OCI-LY7 (cell line): Measurements from ENCODE around the gene RSBN1. TPM values are rescaled to one million over a fixed set of nuclear protein-coding genes. Genes with fewer than 3 reads are reported as not detected.
A peak's percentile ranks its signal among the peaks of the same experiment; 100 is the strongest.

ENCODE experiments used
- BruUV-seq: library from RNA; stranded (reverse); fragments of 400-500 nt; replicated peaks from 2 replicates; lab custom pipeline; 2021; lab: Mats Ljungman, UMichigan
- CTCF ChIA-PET: fragments of 300-600 bp; sonication (Branson Sonifier 250); formaldehyde crosslinking; loops from one replicate; lab custom pipeline; 2022; ENCODE audit warnings: antibody characterized with exemption; ENCODE audit not compliant: unreplicated experiment; lab: Charles Lee
- POLR2A ChIA-PET: fragments of 300-600 bp; sonication (Branson Sonifier 250); formaldehyde crosslinking; loops from one replicate; lab custom pipeline; 2022; ENCODE audit warnings: antibody characterized with exemption; lab: Charles Lee
- DNase-seq: peaks from one replicate; pipeline ENCODE4 v3.0.0-alpha.2; 2015; ENCODE audit warnings: low spot score
- H2AFZ ChIP-seq: fragments of 200-600 bp; sonication (generic), shearing (Covaris generic); 2 replicates; pipeline ENCODE4 v1.6.1; 2014; ENCODE audit warnings: mild to moderate bottlenecking, antibody characterized with exemption, low read length, moderate library complexity
- H3K27ac ChIP-seq: fragments of 200-600 bp; sonication (generic); 2 replicates; pipeline ENCODE4 v1.5.1; 2014; ENCODE audit warnings: mixed run types, low read depth, mild to moderate bottlenecking, moderate library complexity, low read length, inconsistent platforms; ENCODE audit not compliant: poor library complexity, severe bottlenecking
- H3K36me3 ChIP-seq: fragments of 200-600 bp; sonication (generic); 2 replicates; pipeline ENCODE4 v1.6.1; 2014; ENCODE audit warnings: mild to moderate bottlenecking, antibody characterized with exemption, low read length, moderate library complexity, mixed read lengths; ENCODE audit not compliant: insufficient read depth
- H3K4me1 ChIP-seq: fragments of 200-600 bp; sonication (generic); 2 replicates; pipeline ENCODE4 v1.5.1; 2014; ENCODE audit warnings: mild to moderate bottlenecking, low read length; ENCODE audit not compliant: insufficient read depth, poor library complexity, severe bottlenecking
- H3K4me2 ChIP-seq: fragments of 200-600 bp; sonication (generic); 2 replicates; pipeline ENCODE4 v1.6.1; 2014; ENCODE audit warnings: mild to moderate bottlenecking, low read length
- H3K4me3 ChIP-seq: fragments of 200-600 bp; sonication (generic); 2 replicates; pipeline ENCODE4 v1.5.1; 2014; ENCODE audit warnings: mild to moderate bottlenecking, low read depth, low read length; ENCODE audit not compliant: poor library complexity, severe bottlenecking
- H3K79me2 ChIP-seq: fragments of 200-600 bp; sonication (generic); 2 replicates; pipeline ENCODE4 v1.6.1; 2016; ENCODE audit warnings: low read depth, mild to moderate bottlenecking, low read length, moderate library complexity, mixed read lengths; ENCODE audit not compliant: insufficient read depth
- H3K9me2 ChIP-seq: fragments of 200-600 bp; sonication (generic); 2 replicates; pipeline ENCODE4 v1.6.1; 2016; ENCODE audit warnings: mild to moderate bottlenecking, low read length, mixed read lengths; ENCODE audit not compliant: insufficient read depth
- H3K9me3 ChIP-seq: fragments of 200-600 bp; sonication (generic); 2 replicates; pipeline ENCODE4 v1.6.1; 2014; ENCODE audit warnings: mild to moderate bottlenecking, mixed run types, low read length, mixed read lengths
- H4K20me1 ChIP-seq: fragments of 200-600 bp; sonication (generic); 2 replicates; pipeline ENCODE4 v1.6.1; 2014; ENCODE audit warnings: mild to moderate bottlenecking, antibody characterized with exemption, low read length, moderate library complexity, mixed read lengths; ENCODE audit not compliant: insufficient read depth
- CTCF ChIP-seq: fragments of 200-600 bp; sonication (generic); conservative IDR thresholded peaks from 2 replicates; pipeline ENCODE4 v1.5.1; 2014; ENCODE audit warnings: mild to moderate bottlenecking, antibody characterized with exemption, low read length, moderate library complexity, mixed read lengths
- EZH2phosphoT487 ChIP-seq: fragments of 200-600 bp; sonication (generic); IDR thresholded peaks from 2 replicates; pipeline ENCODE4 v1.6.1; 2018; ENCODE audit warnings: low read depth, borderline replicate concordance, mild to moderate bottlenecking, mixed run types, antibody characterized with exemption, low read length, moderate library complexity, mixed read lengths
- intact Hi-C: fragments of 100-400 bp; cut with micrococcal nuclease; formaldehyde crosslinking; loops from one replicate; pipeline ENCODE4 v1.10.0; 2022; ENCODE audit not compliant: unreplicated experiment
- total RNA-seq, 2 experiments: library from RNA; depleted of rRNA in 1 of 2; stranded (reverse); fragments of >200 nt in 1 of 2; shearing (Covaris generic) in 1 of 2; gene quantifications; 2 replicates each; pipeline ENCODE4 v1.2.3, GENCODE V29; 2014 to 2022

Gene RSBN1
- total RNA-seq, 2 experiments from 2014 or later, result 10.8 to 19.0 TPM

- H3K4me3 ChIP-seq, result no peak overlapping the region
- TF ChIP-seq EZH2phosphoT487, result no peak
- TF ChIP-seq CTCF, result no peak
- intact Hi-C loops, result no loop called here
- H3K4me2 ChIP-seq, result peak overlapping the region; percentile 35; the same call in 1 of the 2 replicates
- DNase-seq, result no peak
- peaks cover 74% of the 10 kb centered on the region for H3K79me2 ChIP-seq
- ChIA-PET CTCF (interaction anchor here (0.5 kb wide), 1 partner anchor 78 kb away, joined by 8 read pairs; no protein-coding TSS in a partner anchor), POLR2A (interaction anchor here (0.6 to 0.8 kb wide), 3 partner anchors 18 to 1521 kb away, joined by 3 to 4 read pairs (median 3); no protein-coding TSS in a partner anchor)
- no peaks in the 10 kb centered on the region for H3K9me3 ChIP-seq
- H2AFZ ChIP-seq, result no peak overlapping the region
- H3K27ac ChIP-seq, result no peak overlapping the region
- no TSS peak for BruUV-seq
- peaks cover 12% of the 10 kb centered on the region; the same call in 1 of the 2 replicates for H4K20me1 ChIP-seq
- H3K9me2 ChIP-seq, result no peaks in the 10 kb centered on the region
- peaks cover 29% of the 10 kb centered on the region for H3K36me3 ChIP-seq
- H3K4me1 ChIP-seq, result peaks cover 33% of the 10 kb centered on the region
These were observed 31.7 kb downstream of the RSBN1 start for GRCh38 chr1:113780374-113781146.

GRCh38 chr1:113779542-113779941 lies 32.7 kb downstream of the RSBN1 start:
- H3K4me2 ChIP-seq, result no peak overlapping the region
- TF ChIP-seq CTCF (no peak), EZH2phosphoT487 (no peak)
- H2AFZ ChIP-seq, result no peak overlapping the region
- CTCF ChIA-PET, result no interaction called here
- H3K4me3 ChIP-seq, result no peak overlapping the region
- intact Hi-C loops, result no loop called here
- no peak for DNase-seq
- POLR2A ChIA-PET, result interaction anchor here (0.6 kb wide), 1 partner anchor 19 kb away, joined by 3 read pairs; no protein-coding TSS in a partner anchor
- peaks cover 66% of the 10 kb centered on the region for H3K79me2 ChIP-seq
- peaks cover 32% of the 10 kb centered on the region for H3K4me1 ChIP-seq
- BruUV-seq, result no TSS peak
- H3K36me3 ChIP-seq, result peaks cover 29% of the 10 kb centered on the region
- no peak overlapping the region for H3K27ac ChIP-seq
- H3K9me3 ChIP-seq, result no peaks in the 10 kb centered on the region
- peaks cover 12% of the 10 kb centered on the region; the same call in 1 of the 2 replicates for H4K20me1 ChIP-seq
- no peaks in the 10 kb centered on the region for H3K9me2 ChIP-seq

DNA sequence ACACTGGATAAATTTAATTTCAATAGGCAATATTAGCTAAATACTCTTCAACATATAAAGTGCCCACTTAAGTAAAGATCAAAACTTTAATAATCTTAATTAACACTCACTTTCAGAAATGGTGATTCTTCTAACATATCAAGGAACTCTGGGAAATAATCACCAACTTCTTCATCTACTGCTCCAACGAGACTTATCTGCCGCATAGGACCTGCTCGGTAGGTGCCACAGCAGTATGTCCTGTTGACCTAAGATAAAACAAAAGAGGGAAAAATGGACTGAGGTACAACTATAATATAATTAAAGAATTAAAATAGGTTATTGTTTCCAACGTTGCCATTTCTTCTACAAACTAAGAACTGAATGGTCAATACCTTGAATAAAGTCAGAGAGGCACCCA lies 34.7 kb downstream of the RSBN1 start:
- TF ChIP-seq EZH2phosphoT487 (no peak), CTCF (no peak)
- ChIA-PET POLR2A (interaction anchor here (0.7 kb wide), 1 partner anchor 7 kb away, joined by 3 read pairs; no protein-coding TSS in a partner anchor), CTCF (no interaction called here)
- Histone ChIP-seq H3K27ac (no peak overlapping the region), H3K9me3 (no peaks in the 10 kb centered on the region), H3K9me2 (no peaks in the 10 kb centered on the region), H3K4me2 (no peak overlapping the region), H3K4me3 (no peak overlapping the region), H4K20me1 (peaks cover 12% of the 10 kb centered on the region; the same call in 1 of the 2 replicates), H3K4me1 (peaks cover 16% of the 10 kb centered on the region), H3K36me3 (peaks cover 36% of the 10 kb centered on the region), H3K79me2 (peaks cover 46% of the 10 kb centered on the region), H2AFZ (no peak overlapping the region)
- no peak for DNase-seq
- BruUV-seq, result no TSS peak
- intact Hi-C loops, result no loop called here
